Left ventricle myocardium inferior (tissue), 1 donor: ENCODE measurements around the gene ZNF830. TPM values are rescaled to one million over a fixed set of nuclear protein-coding genes. Genes with fewer than 3 reads are reported as not detected.
"Not testable (repeated sequence)": the region's sequence is repeated elsewhere in the genome, so short reads cannot be mapped to it uniquely, and the experiment has no call there.

Experiments
- DNase-seq: peaks from one replicate; pipeline ENCODE4 v3.0.0-alpha.2; 2020
- H3K27ac ChIP-seq: fragments of 200-600 bp; replicated peaks from 2 replicates; pipeline ENCODE4 v1.8.0; 2021
- H3K27me3 ChIP-seq: fragments of 200-600 bp; 2 replicates; pipeline ENCODE4 v1.8.0; 2021; ENCODE audit warnings: low read depth
- H3K36me3 ChIP-seq: fragments of 200-600 bp; 2 replicates; pipeline ENCODE4 v1.8.0; 2021
- H3K4me1 ChIP-seq: fragments of 200-600 bp; 2 replicates; pipeline ENCODE4 v1.8.0; 2021
- H3K4me3 ChIP-seq: fragments of 200-600 bp; 2 replicates; pipeline ENCODE4 v1.8.0; 2021; ENCODE audit warnings: mild to moderate bottlenecking, moderate library complexity
- H3K9me3 ChIP-seq: fragments of 200-600 bp; replicated peaks from 2 replicates; pipeline ENCODE4 v1.8.0; 2021
- CTCF ChIP-seq: fragments of 200-600 bp; IDR thresholded peaks from 2 replicates; pipeline ENCODE4 v1.8.0; 2021; ENCODE audit warnings: antibody characterized with exemption, mild to moderate bottlenecking, borderline replicate concordance
- intact Hi-C: fragments of 100-400 bp; cut with micrococcal nuclease; formaldehyde crosslinking; loops from one replicate; pipeline ENCODE4 v1.11.0; 2022
- total RNA-seq: library from RNA; stranded (reverse); fragmentation: NEBNext Ultra II Directional; extraction: Animal tissue kit (Norgen Biotek cat#: 25700); gene quantifications from one replicate; pipeline ENCODE4 v1.2.1, GENCODE V29; 2021
- donor health status: DM: no; HTN: yes; CAD: no; lungs with severe emphysema.

ZNF830 gene
- total RNA-seq, 1 donor from 2014 or later, result 9.0 TPM

GRCh38 chr17:34993031-34993430 is 31.7 kb downstream of the ZNF830 start:
- Histone ChIP-seq H3K9me3 (no peaks in the 10 kb centered on the region), H3K27ac (no peak overlapping the region), H3K4me1 (peaks cover 25% of the 10 kb centered on the region), H3K4me3 (no peak overlapping the region), H3K36me3 (peaks cover 72% of the 10 kb centered on the region), H3K27me3 (no peaks in the 10 kb centered on the region)
- no peak for TF ChIP-seq CTCF
- DNase-seq, result no peak
- intact Hi-C loops, result loop anchor here (5.0 to 10.0 kb wide), 2 partner anchors 36 to 132 kb away; partner anchors contain the start of gene FNDC8

- Histone ChIP-seq H3K4me3 (no peak overlapping the region), H3K27me3 (no peaks in the 10 kb centered on the region), H3K4me1 (peaks cover 27% of the 10 kb centered on the region), H3K9me3 (no peaks in the 10 kb centered on the region), H3K27ac (peak overlapping the region; percentile 63), H3K36me3 (peaks cover 68% of the 10 kb centered on the region)
- DNase-seq, result no peak
- intact Hi-C loops, result loop anchor here (10.0 kb wide), 1 partner anchor 128 kb away; the partner anchor contains the start of gene FNDC8
- TF ChIP-seq CTCF, result no peak
Observed at GRCh38 chr17:34996422-34997285, 35.3 kb downstream of the ZNF830 start.

GRCh38 chr17:34997355-34997862 is 36.1 kb downstream of the ZNF830 start:
- no peak for TF ChIP-seq CTCF
- no peak for DNase-seq
- H3K27ac ChIP-seq, result peak overlapping the region; percentile 63
- peaks cover 32% of the 10 kb centered on the region for H3K4me1 ChIP-seq
- no peak overlapping the region for H3K4me3 ChIP-seq
- intact Hi-C loops, result loop anchor here (10.0 kb wide), 1 partner anchor 127 kb away; the partner anchor contains the start of gene FNDC8
- no peaks in the 10 kb centered on the region for H3K9me3 ChIP-seq
- peaks cover 69% of the 10 kb centered on the region for H3K36me3 ChIP-seq
- H3K27me3 ChIP-seq, result no peaks in the 10 kb centered on the region

GRCh38 chr17:34998205-34998604 is 36.9 kb downstream of the ZNF830 start:
- intact Hi-C loops, result loop anchor here (10.0 kb wide), 1 partner anchor 127 kb away; the partner anchor contains the start of gene FNDC8
- peaks cover 66% of the 10 kb centered on the region for H3K36me3 ChIP-seq

GRCh38 chr17:34999456-34999855 is 38.1 kb downstream of the ZNF830 start:
- Histone ChIP-seq H3K4me1 (peaks cover 45% of the 10 kb centered on the region), H3K4me3 (no peak overlapping the region), H3K27ac (no peak overlapping the region), H3K9me3 (no peaks in the 10 kb centered on the region), H3K27me3 (no peaks in the 10 kb centered on the region), H3K36me3 (peaks cover 55% of the 10 kb centered on the region)
- intact Hi-C loops, result loop anchor here (10.0 kb wide), 1 partner anchor 125 kb away; the partner anchor contains the start of gene FNDC8
- TF ChIP-seq CTCF, result no peak
- DNase-seq, result no peak

More at GRCh38 chr17:34998205-34998604, 36.9 kb downstream of the ZNF830 start:
- H3K27ac ChIP-seq, result peak overlapping the region; percentile 63
- peak; percentile 79 for TF ChIP-seq CTCF
- H3K9me3 ChIP-seq, result no peaks in the 10 kb centered on the region
- H3K4me3 ChIP-seq, result no peak overlapping the region
- no peaks in the 10 kb centered on the region for H3K27me3 ChIP-seq
- peak; percentile 72 for DNase-seq
- peaks cover 40% of the 10 kb centered on the region for H3K4me1 ChIP-seq

- H3K27ac ChIP-seq, H3K4me3 ChIP-seq, H3K27me3 ChIP-seq, H3K9me3 ChIP-seq, DNase-seq, intact Hi-C loops: not testable (repeated sequence)
- H3K36me3 ChIP-seq, result peaks cover 55% of the 10 kb centered on the region
- H3K4me1 ChIP-seq, result peaks cover 45% of the 10 kb centered on the region
Observed at GRCh38 chr17:35000965-35001364, 39.6 kb downstream of the ZNF830 start.
